NCI-H2081 treated with DMSO at 0.1 percent for 48 hours (cell line): ENCODE measurements around the gene DSG1.
"Not testable (repeated sequence)": the region's sequence is repeated elsewhere in the genome, so short reads cannot be mapped to it uniquely, and the experiment has no call there.

Experiments used
- DNase-seq: peaks from one replicate; lab custom pipeline; 2025; lab: John Stamatoyannopoulos, UW

DSG1 gene

DNA sequence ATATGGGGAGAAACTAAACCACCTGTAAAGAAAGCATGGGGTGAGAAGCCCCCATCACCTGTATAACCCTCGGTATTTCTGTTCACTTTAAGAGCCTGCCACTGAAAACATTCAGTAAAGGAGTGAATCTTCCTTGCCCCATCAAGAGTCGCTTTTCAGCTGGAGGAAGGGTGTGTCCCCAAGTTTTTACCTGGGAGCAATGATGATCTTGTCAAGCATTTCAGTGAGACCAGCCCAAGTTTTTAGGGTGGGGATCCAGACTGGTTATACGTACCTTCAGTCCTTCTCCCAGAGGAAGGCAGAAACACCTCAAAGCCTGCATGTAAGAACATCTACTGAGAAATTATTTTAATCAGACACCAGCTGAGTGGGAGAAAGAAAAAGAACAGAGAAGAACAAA lies at the start of gene DSG1:
DSG1 (plus strand) TSS at position 301 of the 400 bp plus-strand sequence. CDS start 141 bp downstream, outside the sequence.
- no peak for DNase-seq

DNA sequence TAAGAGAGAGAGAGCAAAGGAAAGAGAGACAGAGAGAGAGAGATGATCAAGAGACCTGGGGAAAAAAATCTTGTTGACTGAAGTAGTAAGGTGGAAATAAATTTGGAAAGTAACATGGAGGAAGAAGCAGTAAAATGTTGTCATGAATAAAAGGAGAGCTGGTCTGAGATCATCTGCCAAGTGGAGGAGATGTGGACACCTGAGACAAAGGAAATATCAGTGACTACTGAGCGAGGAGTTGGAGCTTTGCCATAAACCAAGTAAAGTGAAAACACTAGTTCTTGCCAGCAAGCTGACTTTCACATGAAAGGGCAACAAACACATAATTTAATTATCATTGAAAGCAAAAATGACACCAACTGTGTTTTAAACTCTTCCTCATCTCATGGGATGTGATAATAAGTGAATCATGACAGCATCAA lies 49.0 kb upstream of the DSG1 start:
- DNase-seq: no peak

DNA sequence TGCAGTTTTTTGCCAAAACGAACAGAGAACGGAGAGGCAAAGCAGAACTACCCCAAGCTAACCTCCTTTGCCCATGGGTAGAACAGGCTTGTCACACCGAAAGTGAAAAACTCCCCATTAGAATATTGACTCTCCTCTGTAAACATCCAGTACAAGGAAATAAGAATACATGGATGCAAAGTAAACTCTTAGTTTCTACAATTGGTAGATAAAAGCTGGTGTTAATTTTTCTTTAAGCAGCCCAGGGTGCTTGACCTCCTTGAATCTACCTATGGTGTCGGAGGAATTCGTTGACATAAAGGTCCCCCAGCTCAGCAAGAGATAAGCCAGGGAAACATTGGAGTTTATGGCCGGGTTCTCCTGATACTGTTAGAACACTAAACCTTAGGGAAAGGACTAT lies 48.4 kb upstream of the DSG1 start:
- no peak for DNase-seq

DNA sequence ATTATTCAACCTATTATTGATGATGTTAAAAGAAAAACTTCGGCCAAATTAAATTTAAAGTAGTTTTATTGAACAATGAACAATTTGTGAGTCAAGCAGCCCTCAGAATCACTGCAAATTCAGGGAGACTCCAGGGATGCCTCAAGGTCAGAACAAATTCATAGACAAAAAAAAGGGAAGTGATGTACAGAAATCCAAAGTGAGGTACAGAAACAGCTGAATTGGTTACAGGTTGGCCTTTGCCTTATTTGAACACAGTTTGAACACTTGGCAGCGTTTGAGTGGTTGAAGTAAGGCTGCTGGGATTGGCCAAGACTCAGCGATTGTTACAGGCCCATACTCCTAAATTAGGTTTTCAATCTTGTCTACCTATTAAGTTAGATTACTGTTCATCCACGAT lies 47.4 kb upstream of the DSG1 start:
- DNase-seq: no peak

DNA sequence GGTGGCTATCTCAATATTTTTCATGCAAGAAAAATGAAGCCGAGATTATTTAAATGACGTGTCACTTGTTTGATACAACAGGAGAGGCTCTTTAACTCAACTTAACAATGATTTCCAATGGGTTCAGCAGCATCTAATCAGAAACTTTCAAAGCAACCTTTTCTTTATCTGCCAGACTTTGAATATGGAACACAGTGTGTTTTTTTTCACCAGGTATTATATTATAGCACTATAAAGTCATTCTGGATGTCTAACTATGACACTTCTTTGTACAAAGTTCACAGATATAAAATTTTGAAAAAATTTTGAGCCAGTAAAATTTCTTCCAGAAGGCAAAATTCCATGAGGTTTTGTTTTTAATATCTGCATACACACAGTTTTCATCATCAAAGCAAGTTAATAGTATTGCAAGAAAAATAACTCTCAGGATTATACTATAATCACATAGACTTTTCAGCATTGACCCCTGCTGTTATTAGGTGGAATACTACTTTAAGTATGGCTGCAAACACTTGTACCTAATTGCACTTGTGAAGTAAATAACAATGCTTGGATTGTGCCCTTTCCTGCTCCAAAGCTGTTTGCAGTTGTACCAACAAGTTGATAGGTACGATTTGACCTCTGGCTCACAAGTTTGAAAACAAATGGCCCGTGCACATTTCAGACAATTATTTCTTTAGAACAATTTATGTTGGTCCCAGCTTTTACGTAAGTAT lies 44.0 kb upstream of the DSG1 start:
- no peak for DNase-seq

DNA sequence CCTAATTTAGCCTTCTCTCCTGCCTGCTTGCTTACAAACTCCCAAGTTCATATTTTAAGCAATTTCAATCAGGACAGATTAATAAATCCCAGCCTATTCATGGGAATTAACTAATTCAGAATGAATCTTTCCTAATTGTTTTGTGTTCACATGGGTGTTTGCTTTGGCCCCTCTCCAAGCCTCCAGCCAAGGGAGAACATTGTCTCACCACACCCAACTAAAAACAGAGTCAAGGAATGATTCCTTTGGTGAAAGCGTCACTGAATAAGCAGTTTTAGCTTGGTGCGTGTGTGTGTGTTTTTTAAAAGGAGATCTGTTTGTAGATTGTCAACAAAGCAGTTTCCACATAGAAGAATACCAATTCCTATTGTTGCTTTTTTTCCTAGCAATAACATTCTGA lies 43.0 kb upstream of the DSG1 start:
- no peak for DNase-seq

DNA sequence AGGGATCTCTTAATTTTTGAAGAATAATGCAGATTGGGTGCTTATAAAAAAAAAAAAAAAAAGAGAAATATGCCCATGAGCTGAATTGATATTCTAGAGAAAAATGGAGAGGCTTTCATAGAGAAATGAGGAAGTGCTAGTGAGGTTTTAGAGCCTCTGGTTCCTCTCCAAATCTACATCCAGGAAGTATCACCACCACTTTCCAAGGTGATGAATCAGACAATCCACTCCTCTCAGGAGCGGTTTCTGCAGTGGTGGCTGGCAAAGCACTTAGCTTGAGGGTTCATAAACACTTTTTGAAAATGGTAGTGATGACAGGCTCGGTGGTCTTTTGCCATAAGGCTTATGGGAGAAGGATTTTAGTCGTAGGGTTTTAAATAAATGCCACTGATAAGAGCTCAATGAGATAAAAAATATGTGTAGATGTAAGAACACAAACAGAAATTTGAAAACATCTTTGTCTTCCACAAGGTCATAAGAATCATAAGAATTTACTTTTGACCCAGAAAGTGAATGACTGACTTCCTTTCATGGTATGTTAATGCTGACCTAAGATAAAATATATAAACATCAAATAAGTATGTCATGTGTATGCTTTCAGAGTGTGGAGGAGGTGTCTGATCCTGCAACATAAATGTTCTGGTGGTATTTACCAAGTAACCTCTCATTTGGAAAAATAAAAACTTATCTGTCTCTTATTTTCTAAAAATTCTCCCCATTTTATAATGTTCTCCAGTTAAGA lies 42.1 kb upstream of the DSG1 start:
- DNase-seq: no peak

DNA sequence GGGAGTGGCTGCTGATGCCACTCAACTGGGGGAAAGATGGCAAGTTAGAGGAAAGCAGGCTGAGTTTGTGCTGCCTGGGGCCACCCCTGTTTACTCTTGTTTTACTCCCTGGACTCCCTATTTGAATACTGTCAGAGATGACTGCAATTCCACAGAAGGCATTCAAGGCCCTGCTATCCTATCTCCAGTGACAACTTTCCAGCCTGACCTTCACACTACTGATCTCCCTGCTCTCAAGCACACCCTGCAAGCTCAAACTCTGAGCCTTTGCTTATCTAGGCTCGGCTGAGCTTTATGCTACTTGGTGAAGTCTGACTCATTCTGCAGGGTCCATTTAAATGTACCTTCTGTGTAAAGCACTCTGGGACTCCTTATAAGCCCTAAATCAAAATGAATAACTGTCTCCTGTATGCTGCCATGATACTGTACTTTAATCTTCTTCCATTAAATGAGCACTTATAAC lies 39.3 kb upstream of the DSG1 start:
- no peak for DNase-seq

DNA sequence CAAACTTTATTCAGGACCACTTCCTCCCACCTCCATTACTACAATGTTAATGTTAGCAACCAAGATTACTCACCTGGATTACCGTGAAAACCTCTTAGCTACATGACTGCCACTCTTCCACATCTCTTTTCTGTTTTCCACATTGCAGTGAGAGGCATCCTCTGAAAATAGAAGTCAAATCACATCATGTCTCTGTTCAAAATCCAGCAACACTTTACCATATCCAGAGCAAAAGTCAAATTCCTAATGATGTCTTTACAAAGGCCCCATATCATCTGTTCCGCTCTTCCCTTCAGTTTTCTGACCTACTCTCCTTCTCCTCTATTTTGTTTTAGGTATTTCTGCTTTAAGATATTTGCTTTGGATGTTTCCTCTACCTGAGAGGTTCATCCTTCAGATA lies 37.5 kb upstream of the DSG1 start:
- DNase-seq: no peak

DNA sequence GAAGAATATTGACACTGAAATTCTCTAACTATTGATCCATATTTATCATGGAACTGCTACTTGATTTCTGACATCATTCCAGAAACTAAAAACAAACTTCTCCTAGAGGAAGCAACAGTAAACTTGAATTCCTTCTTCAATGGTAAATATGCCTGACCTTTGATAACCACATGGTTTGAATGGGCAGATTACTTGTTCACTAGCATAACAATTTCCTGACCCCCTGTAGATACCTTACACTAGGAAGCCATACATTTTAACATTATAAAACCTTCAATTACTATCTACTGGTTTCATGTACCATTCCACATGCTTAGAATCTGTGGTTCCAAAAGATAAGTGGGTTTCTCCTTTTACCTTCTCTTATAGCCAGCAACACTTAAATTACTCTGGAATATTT lies 36.5 kb upstream of the DSG1 start:
- DNase-seq: no peak

DNA sequence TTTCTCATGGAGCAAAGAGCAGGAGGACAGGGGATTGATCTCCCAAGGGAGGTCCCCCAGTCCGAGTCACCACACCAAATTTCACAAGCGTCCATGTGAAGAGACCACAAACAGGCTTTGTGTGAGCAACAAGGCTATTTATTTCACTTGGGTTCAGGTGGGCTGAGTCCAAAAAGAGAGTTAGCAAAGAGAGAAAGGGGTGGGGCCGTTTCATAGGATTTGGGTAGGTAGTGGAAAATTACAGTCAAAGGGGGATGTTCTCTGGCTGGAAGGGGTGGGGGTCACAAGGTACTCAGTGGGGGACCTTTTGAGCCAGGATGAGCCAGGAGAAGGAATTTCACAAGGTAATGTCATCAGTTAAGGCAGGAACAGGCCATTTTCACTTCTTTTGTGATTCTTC lies 28.5 kb upstream of the DSG1 start:
- not testable (repeated sequence) for DNase-seq

DNA sequence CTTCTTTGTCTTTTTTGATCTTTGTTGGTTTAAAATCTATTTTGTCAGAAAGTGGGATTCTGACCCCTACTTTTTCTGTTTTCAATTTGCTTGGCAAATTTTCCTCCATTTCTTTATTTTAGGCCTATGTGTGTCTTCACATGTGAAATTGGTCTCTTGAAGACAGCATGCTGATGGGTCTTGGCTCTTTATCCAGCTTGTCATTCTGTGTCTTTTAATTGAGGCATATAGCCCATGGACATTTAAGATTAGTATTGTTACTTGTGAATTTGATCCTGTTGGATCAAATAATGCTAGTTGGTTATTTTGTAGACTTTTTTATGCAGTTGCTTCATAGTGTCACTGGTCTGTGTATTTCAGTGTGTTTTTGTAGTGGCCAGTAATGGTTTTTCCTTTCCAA lies 26.3 kb upstream of the DSG1 start:
- DNase-seq: no peak

DNA sequence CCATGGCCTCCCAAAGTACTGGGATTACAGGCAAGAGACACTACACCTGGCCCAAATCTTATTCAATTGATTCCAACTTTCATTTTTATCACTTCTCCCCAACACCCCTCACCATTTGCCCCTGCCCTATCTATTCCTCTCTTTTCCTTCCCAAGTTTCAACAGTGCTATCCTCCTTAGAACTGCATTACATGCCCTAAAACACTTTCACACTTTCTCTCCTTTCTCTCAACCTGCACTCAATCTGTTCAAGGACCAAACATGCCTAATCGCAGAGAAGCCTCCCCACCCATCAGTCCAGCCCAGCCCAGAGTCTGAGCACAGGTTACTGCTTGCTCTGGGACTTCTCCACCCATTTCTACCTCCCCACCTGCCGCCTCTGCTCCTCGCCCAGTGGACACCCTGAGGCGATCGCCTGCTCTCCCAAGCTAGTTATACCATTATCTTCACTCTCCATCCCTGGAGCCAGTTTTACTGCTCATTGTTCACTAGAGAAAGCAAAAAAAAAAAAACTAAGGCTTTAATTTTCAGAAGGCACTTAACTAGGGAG lies 23.7 kb upstream of the DSG1 start:
- DNase-seq: no peak

DNA sequence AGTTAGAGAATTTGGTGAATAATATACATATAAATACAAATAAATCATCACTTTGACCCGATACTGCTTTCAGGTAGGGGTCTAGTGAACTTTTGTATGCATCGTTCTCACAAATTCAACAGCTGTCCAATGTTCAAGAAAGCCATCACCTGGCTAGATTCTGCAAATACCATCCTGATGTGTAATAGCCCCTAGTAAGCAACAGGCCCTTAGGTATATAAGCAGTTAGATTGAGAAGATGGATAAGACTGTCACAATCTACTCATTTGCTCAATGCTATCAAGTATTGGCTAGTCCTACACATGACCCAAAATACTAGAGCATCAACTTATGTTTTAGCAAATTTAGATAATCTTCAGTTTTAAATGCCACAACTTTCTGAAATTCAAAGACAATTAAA lies 20.7 kb upstream of the DSG1 start:
- no peak for DNase-seq

DNA sequence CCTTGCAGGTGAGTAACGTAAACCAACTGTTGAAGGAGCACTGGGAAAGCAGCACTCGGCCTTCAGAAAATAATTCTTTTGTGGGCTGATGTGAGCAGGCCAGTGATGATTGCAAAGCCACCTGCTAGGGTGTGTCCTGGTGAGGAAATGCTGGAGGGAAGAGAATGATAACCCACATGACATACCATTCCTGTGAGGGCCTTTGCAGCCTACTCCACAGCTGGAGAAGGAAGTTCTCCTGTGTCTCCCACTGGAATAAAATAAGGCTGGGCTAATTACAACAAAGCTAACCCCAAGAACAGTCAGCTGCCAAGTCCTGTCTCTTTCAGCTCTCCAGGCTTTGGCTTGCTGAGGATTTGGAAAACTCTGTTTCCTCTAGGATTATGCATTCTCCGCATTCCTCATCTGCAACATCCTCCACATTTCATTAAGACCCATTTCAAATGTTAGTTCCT lies 16.7 kb upstream of the DSG1 start:
- DNase-seq: no peak

DNA sequence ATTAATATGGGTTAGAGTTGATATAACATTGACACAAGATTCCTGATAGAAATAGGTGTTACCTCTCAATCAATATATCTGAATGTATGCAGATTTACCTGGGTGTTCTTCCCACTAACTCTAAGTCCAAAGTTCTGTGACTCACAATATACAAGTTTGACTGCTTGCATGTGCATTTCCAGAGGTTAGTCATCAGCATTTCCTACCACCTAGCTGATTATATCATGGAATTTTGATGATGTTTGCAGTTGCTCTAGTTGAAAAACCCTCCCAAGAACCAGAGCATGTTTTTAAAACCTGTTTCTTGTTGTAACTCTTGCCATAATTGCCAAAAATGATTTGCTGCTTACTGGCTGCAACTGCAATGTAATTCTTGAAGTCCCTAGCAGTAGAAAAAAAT lies 15.0 kb upstream of the DSG1 start:
- no peak for DNase-seq

DNA sequence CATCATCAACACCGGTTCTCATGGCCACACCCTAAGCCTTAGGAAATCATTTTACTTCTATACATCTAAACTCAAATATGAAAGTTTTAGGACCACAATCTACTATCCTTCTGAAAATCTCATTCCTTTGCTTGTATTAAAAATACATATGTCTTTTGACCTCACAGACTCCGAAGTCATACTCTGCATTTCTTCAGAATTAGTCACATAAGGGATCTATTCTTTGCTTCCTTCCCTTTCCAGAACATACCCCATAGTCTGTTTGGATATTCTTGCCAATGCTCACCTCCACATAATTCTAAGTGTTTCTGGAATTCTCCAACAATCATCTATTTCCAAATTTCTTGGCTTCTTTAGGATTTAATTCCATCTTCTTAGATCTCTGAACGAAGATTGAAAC lies 14.2 kb upstream of the DSG1 start:
- no peak for DNase-seq

DNA sequence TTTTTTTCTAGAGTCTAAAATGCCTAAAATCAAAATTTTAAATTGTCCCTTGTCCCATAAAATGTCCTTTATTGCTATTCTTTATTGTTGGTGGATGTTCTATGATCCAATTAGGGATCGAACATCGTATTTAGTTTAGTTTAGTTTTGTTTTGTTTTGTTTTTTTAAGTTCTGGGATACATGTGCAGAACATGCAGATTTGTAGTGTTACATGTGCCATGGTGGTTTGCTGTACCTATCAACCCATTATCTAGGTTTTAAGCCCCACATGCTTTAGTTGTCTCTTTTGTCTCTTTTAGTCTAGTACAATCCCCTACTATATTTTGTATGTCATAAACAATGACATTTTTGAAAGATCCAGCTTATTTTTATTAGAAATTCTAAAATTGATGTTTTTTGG lies 8.8 kb upstream of the DSG1 start:
- DNase-seq: no peak

DNA sequence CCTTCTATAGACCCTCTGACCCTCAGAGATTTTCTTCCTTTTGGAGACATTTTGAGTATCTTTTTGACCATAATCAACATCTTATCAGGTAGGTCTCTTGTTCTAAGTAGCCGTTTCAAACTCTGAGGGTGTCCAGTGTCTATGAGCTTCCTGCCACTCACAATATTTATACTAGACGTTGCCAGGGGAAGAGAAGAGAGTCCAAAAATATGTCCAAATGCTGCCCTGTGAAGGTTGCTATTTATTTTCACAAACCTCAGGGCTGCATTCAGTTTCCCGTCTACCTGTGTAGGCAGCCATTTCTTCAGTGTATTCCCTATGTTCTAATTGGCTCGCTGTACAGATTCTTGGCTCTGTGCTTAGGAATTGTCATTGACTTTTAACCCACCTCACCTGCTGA lies 986 bp upstream of the DSG1 start:
- no peak for DNase-seq

DNA sequence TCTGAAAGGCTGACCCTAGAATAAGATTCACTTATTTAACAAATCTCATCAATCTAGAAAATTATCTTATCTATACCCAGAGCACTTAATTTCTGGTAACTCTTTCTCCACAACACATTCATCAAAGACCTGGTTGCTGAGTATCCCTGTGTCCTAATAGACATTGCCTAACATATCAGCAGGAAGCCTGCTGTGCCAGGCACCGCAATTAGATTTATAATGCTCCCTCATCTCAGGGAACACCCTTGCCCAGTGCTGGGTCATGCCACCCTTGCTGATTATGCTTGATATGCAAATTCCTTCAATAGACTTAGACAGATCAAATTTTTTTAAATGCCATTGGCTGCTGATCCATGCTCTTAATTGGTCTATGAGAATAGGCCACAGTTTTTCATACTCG lies 3.8 kb downstream of the DSG1 start:
- DNase-seq: no peak

DNA sequence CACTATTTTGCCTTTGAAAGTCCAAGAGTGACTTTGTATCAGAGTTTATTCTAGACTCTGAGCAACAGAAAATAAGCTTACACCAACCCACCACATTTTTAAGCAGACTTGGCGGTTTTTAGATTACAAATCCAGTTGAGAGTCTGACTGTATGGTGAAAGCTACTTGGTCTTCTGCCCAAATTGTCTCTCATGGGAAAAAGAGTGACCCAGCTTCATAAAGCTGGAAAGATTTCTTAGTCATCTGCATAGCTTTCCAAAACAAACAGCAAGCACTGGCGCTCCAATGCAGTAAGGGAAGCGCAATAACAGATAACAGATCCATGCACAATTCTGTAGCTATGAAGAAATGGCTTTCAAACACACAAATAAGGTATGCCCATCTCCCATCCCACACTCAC lies 7.1 kb downstream of the DSG1 start:
- DNase-seq: no peak

DNA sequence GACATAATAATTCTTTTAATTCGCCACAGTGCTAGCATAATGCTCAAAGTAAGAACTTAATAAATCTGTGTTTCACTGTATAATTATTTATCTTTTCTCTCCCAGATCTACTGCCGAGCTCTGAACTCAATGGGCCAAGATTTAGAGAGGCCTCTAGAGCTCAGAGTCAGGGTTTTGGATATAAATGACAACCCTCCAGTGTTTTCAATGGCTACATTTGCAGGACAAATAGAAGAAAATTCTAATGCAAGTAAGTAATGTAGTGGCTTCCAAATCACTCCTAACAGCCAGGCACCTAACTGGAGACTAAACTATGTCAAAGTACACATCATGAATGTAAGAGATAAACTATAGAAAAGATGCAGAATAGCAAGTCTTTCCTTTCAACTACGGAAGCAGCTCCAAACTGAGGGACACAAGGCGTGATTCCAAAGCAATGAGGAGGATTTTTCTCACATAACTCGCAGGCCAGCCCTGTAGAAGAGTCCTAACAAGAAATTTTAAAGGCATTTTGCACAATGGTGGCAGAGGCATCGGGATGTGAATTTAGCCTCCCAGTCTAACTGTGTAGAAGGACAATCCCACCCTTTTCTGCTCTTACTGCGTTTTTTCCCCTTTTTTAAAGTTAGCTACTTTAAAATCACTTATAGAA lies 12.0 kb downstream of the DSG1 start:
- DNase-seq: no peak

DNA sequence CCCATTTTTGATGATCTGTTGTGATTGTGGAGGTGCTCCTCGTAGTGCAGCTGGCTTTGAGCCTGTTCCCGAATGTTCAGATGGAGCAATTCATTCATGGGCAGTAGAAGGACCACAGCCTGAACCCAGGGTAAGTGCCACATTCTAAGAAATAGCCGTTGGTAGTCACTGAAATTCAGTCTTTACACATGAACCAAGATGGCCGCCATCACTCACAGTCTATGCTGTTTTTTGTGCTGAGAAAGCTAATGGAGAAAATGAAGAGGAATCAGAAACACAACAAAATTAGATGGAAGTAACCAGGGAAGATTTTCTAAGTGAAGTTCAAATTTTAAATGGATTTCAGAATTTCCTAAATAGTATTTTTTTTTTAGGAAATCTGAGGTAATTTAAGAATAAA lies 25.5 kb downstream of the DSG1 start:
- no peak for DNase-seq
